ENCODE data around the gene PARD3B.

The PARD3B gene

DNA sequence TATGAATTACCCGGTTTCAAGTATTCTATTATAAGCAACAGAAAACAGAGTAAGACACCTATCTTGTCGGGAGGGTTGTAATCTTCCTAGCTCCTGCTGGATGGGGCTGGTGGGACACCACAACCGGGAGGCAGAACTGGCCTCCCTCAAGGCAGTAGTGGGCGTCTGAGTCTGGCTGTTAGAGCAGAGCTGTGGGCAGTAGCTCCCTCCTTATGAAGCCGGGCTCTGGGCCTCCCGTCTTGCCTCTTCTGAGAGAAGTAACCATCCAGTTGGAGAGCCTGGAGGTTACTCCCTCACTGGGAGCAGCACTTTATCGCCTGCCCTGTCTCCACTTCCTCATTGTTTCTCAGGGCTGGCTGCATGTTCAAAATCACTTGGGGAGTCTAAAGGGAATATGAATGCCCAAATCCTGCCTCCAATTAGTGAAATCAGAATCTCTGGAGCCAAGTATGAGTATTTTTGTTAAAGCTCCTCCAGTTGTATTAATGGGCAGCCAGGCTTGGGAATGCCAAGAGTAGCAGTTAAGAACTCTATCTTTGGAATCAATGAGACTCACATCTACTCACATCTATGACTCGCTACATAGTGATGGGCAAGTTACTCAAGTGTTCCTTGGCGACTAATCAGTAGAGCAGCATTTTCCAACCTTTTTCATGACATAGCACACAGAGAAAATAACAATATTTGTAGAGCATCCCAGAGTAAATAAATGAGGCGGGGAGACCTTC is 1109.8 kb downstream of the PARD3B start:
- no peak overlapping the region for H2AFZ ChIP-seq (ENCODE audit: low read length)
- no peak overlapping the region for H3K9ac ChIP-seq (ENCODE audit: low read length)
- TF ChIP-seq EZH2phosphoT487 (IDR thresholded peaks at IDR 0.05; ENCODE audit: low read length) (no peak), EZH2 (optimal IDR thresholded peaks at IDR 0.05; ENCODE audit: low read depth, low read length) (no peak)
- TF ChIP-seq, protein P1, sequence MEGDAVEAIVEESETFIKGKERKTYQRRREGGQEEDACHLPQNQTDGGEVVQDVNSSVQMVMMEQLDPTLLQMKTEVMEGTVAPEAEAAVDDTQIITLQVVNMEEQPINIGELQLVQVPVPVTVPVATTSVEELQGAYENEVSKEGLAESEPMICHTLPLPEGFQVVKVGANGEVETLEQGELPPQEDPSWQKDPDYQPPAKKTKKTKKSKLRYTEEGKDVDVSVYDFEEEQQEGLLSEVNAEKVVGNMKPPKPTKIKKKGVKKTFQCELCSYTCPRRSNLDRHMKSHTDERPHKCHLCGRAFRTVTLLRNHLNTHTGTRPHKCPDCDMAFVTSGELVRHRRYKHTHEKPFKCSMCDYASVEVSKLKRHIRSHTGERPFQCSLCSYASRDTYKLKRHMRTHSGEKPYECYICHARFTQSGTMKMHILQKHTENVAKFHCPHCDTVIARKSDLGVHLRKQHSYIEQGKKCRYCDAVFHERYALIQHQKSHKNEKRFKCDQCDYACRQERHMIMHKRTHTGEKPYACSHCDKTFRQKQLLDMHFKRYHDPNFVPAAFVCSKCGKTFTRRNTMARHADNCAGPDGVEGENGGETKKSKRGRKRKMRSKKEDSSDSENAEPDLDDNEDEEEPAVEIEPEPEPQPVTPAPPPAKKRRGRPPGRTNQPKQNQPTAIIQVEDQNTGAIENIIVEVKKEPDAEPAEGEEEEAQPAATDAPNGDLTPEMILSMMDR (IDR thresholded peaks at IDR 0.05; ENCODE audit: low read length) = no peak
- no peaks in the 10 kb centered on the region for H3F3A ChIP-seq (ENCODE audit: insufficient read depth, low read length)
- H4K20me1 ChIP-seq (ENCODE audit: insufficient read depth, low read length) = no peaks in the 10 kb centered on the region
- H3K27ac ChIP-seq (ENCODE audit: low read length) = no peak overlapping the region
- H3K4me2 ChIP-seq (ENCODE audit: low read depth, low read length) = no peak overlapping the region
- DNase-seq = no peak
- H3K79me2 ChIP-seq (ENCODE audit: low read length) = no peaks in the 10 kb centered on the region
- no peaks in the 10 kb centered on the region for H3K36me3 ChIP-seq (replicated peaks; ENCODE audit: insufficient read depth, low read length)
- no peaks in the 10 kb centered on the region for H3K27me3 ChIP-seq (replicated peaks; ENCODE audit: insufficient read depth, low read length)
- no peak overlapping the region for H3K4me3 ChIP-seq (ENCODE audit: low read length)
- no peaks in the 10 kb centered on the region for H3K9me2 ChIP-seq (replicated peaks; ENCODE audit: insufficient read depth, low read length)
- no peaks in the 10 kb centered on the region for H3K9me3 ChIP-seq (replicated peaks; ENCODE audit: insufficient read depth, low read length)
- H3K4me1 ChIP-seq (ENCODE audit: low read length) = no peaks in the 10 kb centered on the region

DNA sequence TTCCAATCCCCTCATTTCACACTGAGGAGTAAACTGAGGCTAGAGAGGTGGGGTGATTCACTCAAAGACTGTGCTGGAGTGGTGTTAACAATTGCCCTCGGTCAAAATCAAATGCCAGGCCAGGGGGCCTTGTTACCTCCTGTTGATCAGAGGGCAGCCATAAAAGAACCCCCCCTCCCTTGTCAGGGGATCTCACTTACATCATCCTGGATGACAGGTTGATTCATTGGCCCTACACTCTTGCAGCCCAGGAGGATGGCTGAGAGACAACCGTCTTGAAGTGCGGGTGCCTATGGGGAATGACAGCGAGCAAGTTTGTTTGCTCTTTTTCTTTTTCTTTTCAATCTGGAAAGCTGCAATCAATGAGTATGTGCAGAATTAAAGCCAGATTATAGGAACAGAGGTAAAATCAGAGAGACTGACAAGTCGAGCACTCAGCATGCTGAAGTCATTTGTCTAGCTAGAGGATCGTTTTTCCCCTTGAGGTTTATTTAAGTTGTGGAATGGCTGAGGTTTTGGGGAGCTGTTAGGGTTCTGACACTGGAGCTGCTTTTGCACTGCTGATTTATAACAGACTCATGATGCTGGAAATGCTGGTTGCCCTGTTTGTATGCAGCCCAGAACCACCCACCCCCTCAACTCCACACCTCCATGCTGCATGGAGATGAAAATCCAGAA is 1110.6 kb downstream of the PARD3B start:
- no peaks in the 10 kb centered on the region for H3K27me3 ChIP-seq (replicated peaks; ENCODE audit: insufficient read depth, low read length)
- H4K20me1 ChIP-seq (ENCODE audit: insufficient read depth, low read length) = no peaks in the 10 kb centered on the region
- TF ChIP-seq, protein P1 (IDR thresholded peaks at IDR 0.05; ENCODE audit: low read length) = no peak
- TF ChIP-seq EZH2phosphoT487 (IDR thresholded peaks at IDR 0.05; ENCODE audit: low read length) (no peak), EZH2 (optimal IDR thresholded peaks at IDR 0.05; ENCODE audit: low read depth, low read length) (no peak)
- no peaks in the 10 kb centered on the region for H3K9me2 ChIP-seq (replicated peaks; ENCODE audit: insufficient read depth, low read length)
- H3K9me3 ChIP-seq (replicated peaks; ENCODE audit: insufficient read depth, low read length) = no peaks in the 10 kb centered on the region
- H3K36me3 ChIP-seq (replicated peaks; ENCODE audit: insufficient read depth, low read length) = no peaks in the 10 kb centered on the region
- no peaks in the 10 kb centered on the region for H3K79me2 ChIP-seq (ENCODE audit: low read length)
- no peak overlapping the region for H3K4me3 ChIP-seq (ENCODE audit: low read length)
- H3K4me1 ChIP-seq (ENCODE audit: low read length) = 0 out of 2 replicates have a peak, but pooled peaks cover 3% of the 10 kb centered on the region
- H3K27ac ChIP-seq (ENCODE audit: low read length) = no peak overlapping the region
- no peak overlapping the region for H3K9ac ChIP-seq (ENCODE audit: low read length)
- no peaks in the 10 kb centered on the region for H3F3A ChIP-seq (ENCODE audit: insufficient read depth, low read length)
- no peak overlapping the region for H2AFZ ChIP-seq (ENCODE audit: low read length)
- no peak overlapping the region for H3K4me2 ChIP-seq (ENCODE audit: low read depth, low read length)
- DNase-seq = no peak

DNA sequence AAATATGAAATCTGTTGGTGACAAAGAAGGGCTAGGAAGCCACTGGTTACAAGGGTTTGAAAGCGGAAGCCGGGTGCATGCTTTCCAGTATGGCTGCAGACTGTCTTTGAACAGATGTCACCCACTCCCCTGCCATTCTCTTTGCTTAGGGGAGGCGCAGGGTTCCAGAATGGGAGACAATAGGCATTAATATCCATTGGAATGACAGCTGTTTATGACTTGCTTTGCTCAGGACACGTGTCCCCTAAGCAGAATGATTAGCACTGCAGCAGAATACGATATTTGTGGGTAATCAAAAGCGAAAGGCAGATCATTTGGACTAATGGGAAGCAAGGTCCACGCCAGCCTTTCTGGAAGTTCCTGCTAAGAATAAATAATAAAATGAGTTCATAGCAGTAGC is 1111.2 kb downstream of the PARD3B start:
- Histone ChIP-seq H3K9me3 (replicated peaks; ENCODE audit: insufficient read depth, low read length) (no peaks in the 10 kb centered on the region), H2AFZ (ENCODE audit: low read length) (no peak overlapping the region), H4K20me1 (ENCODE audit: insufficient read depth, low read length) (no peaks in the 10 kb centered on the region), H3K9me2 (replicated peaks; ENCODE audit: insufficient read depth, low read length) (no peaks in the 10 kb centered on the region), H3K4me3 (ENCODE audit: low read length) (no peak overlapping the region), H3K4me1 (ENCODE audit: low read length) (0 out of 2 replicates have a peak, but pooled peaks cover 5% of the 10 kb centered on the region), H3K4me2 (ENCODE audit: low read depth, low read length) (no peak overlapping the region), H3K27ac (ENCODE audit: low read length) (no peak overlapping the region), H3K36me3 (replicated peaks; ENCODE audit: insufficient read depth, low read length) (no peaks in the 10 kb centered on the region), H3K27me3 (replicated peaks; ENCODE audit: insufficient read depth, low read length) (no peaks in the 10 kb centered on the region), H3K79me2 (ENCODE audit: low read length) (no peaks in the 10 kb centered on the region), H3K9ac (ENCODE audit: low read length) (no peak overlapping the region), H3F3A (ENCODE audit: insufficient read depth, low read length) (no peaks in the 10 kb centered on the region)
- TF ChIP-seq, protein P1 (IDR thresholded peaks at IDR 0.05; ENCODE audit: low read length) = no peak
- TF ChIP-seq EZH2 (optimal IDR thresholded peaks at IDR 0.05; ENCODE audit: low read depth, low read length) (no peak), EZH2phosphoT487 (IDR thresholded peaks at IDR 0.05; ENCODE audit: low read length) (no peak)
- no peak for DNase-seq

Measured in MM.1S (cell line).